ENCODE data around the gene OAS2.

Gene OAS2

DNA sequence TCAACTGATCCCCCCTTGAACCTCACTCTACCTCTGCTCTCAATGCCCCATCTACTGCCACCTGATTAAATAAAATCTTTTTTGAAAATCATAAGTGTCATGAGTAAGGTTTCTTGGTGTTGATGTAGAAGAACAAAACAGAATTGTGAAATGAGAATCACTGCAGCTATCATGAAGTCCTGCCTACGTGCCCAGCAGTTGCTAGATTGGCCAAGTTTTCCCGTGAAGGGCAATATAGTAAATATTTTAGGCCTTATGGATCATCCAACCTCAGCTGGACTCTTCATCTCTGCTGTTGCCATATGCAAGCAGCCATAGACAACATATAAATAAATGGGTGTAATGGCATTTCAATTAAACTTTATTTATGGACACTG lies 45.2 kb upstream of the OAS2 start:
- TF ChIP-seq, protein P1, sequence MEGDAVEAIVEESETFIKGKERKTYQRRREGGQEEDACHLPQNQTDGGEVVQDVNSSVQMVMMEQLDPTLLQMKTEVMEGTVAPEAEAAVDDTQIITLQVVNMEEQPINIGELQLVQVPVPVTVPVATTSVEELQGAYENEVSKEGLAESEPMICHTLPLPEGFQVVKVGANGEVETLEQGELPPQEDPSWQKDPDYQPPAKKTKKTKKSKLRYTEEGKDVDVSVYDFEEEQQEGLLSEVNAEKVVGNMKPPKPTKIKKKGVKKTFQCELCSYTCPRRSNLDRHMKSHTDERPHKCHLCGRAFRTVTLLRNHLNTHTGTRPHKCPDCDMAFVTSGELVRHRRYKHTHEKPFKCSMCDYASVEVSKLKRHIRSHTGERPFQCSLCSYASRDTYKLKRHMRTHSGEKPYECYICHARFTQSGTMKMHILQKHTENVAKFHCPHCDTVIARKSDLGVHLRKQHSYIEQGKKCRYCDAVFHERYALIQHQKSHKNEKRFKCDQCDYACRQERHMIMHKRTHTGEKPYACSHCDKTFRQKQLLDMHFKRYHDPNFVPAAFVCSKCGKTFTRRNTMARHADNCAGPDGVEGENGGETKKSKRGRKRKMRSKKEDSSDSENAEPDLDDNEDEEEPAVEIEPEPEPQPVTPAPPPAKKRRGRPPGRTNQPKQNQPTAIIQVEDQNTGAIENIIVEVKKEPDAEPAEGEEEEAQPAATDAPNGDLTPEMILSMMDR (IDR thresholded peaks at IDR 0.05; ENCODE audit: unreplicated experiment in 3 of 3) = no peak
- H3K36me3 Mint-ChIP-seq (ENCODE audit: low read depth) = no peaks in the 10 kb centered on the region
- H3K9me3 Mint-ChIP-seq = peaks cover 3% of the 10 kb centered on the region
- H3K27ac Mint-ChIP-seq = no peak overlapping the region
- H3K27me3 Mint-ChIP-seq (ENCODE audit: low read depth) = peaks cover 23% of the 10 kb centered on the region
- H3K4me3 Mint-ChIP-seq = no peak overlapping the region
- H3K4me1 Mint-ChIP-seq = no peaks in the 10 kb centered on the region

DNA sequence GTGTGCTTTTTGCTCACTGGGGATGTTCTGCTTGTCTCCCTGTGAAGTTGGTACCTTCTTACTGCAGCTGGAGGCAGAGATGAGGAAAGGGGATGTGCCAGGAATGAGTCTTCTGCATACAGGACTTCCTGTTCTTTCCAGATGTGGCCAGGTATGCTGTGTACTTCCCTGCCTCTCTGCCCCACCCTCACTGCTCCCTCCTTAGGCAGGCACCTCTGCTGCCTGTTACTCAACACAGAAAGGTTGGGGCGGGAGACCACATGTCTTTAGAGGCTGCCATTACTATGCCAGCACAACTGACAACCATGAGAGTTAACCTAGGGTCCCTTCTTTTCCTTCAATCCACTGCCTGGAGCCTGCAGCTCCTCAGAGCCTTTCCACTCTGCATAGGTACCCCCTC lies 42.1 kb upstream of the OAS2 start:
- H3K4me1 Mint-ChIP-seq = no peaks in the 10 kb centered on the region
- no peak overlapping the region for H3K27ac Mint-ChIP-seq
- TF ChIP-seq, protein P1 (IDR thresholded peaks at IDR 0.05; ENCODE audit: unreplicated experiment in 3 of 3) = no peak
- peaks cover 3% of the 10 kb centered on the region for H3K9me3 Mint-ChIP-seq
- no peaks in the 10 kb centered on the region for H3K36me3 Mint-ChIP-seq (ENCODE audit: low read depth)
- H3K27me3 Mint-ChIP-seq (ENCODE audit: low read depth) = peaks cover 43% of the 10 kb centered on the region
- no peak overlapping the region for H3K4me3 Mint-ChIP-seq

DNA sequence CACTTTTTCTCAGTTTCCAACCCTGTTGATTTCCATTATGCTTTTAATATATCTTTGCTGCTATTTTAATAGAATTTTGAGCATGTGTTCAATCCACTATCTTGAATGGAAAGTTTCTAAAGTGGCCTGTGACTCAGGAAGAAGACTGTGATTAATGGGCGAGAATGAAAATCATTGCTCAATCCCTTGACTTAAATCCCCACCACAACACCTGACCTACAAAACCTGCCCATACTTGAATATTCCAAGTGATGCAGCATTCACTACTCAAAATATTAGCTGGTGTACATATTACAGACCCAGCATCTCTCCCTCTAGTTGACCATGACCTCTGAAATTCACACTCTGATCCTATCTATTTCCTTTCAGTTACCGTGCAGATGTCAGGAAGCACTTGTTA lies 41.4 kb upstream of the OAS2 start:
- Mint-ChIP-seq H3K27me3 (ENCODE audit: low read depth) (peaks cover 39% of the 10 kb centered on the region), H3K27ac (no peak overlapping the region), H3K4me1 (no peaks in the 10 kb centered on the region), H3K9me3 (peaks cover 3% of the 10 kb centered on the region), H3K4me3 (peak overlapping the region; percentile 12 to 54 (median 40)), H3K36me3 (ENCODE audit: low read depth) (no peaks in the 10 kb centered on the region)
- TF ChIP-seq, protein P1 (IDR thresholded peaks at IDR 0.05; ENCODE audit: unreplicated experiment in 3 of 3) = no peak

DNA sequence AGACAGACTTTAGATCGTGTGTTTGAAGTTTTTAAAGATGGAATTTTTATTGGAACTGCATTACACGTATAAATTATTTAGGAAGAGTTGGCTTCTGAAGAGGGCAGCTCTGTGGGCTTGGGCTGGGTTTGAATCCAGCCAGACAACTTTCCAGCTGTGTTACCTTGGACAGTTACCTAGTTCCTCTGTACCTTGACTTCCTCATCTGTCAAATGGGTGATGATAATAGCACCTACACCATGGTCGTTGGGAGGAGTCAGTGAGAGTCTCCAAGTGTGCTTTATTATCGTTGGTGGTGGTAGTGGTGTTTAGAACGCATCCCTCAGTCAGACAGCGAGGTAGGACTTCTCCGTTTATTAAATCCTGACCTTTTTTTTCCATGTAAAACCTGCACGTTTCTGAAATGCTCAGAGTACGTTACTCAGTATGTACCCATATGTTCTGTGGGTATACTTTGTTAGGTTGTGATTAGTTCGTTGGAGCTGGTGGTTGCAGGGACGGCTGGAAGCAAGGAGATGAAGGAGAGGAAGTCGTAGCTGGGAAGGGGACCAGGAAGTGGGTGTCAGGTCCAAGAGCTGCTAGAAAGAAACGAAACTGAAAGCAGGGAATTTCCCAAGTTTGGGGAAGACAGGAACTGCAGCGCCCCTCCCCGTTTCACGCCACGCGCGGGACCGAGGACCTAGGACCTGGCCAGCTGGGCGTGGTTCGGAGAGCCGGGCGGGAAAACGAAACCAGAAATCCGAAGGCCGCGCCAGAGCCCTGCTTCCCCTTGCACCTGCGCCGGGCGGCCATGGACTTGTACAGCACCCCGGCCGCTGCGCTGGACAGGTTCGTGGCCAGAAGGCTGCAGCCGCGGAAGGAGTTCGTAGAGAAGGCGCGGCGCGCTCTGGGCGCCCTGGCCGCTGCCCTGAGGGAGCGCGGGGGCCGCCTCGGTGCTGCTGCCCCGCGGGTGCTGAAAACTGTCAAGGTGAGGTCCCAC lies 40.3 kb upstream of the OAS2 start, which contains the start of gene OAS3:
TSS of gene OAS3 (plus strand) at position 734 of the 979 bp plus-strand sequence. CDS start at position 791, 57 bp downstream.
- Mint-ChIP-seq H3K9me3 (peaks cover 3% of the 10 kb centered on the region), H3K27me3 (ENCODE audit: low read depth) (peaks cover 33% of the 10 kb centered on the region), H3K27ac (peak within 1 kb of the TSS in 2 of 3 experiments; percentile 10 to 28), H3K4me3 (peak within 1 kb of the TSS; percentile 77 to 86 (median 85)), H3K4me1 (no peaks in the 10 kb centered on the region), H3K36me3 (ENCODE audit: low read depth) (no peaks in the 10 kb centered on the region)
- TF ChIP-seq, protein P1 (IDR thresholded peaks at IDR 0.05; ENCODE audit: unreplicated experiment in 3 of 3) = no peak

DNA sequence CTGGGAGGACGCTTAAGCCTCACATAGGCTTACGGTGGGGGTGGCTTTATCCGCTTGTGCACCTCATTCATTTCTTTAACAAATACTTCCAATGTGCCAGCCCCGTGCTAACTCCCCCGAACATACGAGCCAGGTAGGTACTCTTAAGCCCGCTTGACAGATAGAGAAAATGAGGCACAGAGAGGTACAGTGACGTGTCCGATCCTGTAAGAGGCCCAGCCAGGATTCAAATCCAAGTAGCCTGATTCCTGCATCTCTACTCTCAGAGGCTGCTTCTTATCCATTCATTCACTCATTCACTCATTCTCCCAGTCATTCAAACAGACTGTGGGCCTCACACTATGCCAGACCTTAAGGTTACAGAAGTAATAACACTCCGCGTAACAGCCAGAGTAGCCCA lies 39.6 kb upstream of the OAS2 start:
- TF ChIP-seq, protein P1 (IDR thresholded peaks at IDR 0.05; ENCODE audit: unreplicated experiment in 3 of 3) = no peak
- Mint-ChIP-seq H3K4me1 (no peaks in the 10 kb centered on the region), H3K4me3 (peak overlapping the region; percentile 77 to 86 (median 85)), H3K36me3 (ENCODE audit: low read depth) (no peaks in the 10 kb centered on the region), H3K27me3 (ENCODE audit: low read depth) (peaks cover 32% of the 10 kb centered on the region), H3K9me3 (peaks cover 3% of the 10 kb centered on the region), H3K27ac (no peak overlapping the region)
